Measurements from ENCODE around the gene TCP11L1.
"Not testable (repeated sequence)": the region's sequence is repeated elsewhere in the genome, so short reads cannot be mapped to it uniquely, and the experiment has no call there.

The TCP11L1 gene

GRCh38 chr11:33094157-33094556, 54.8 kb downstream of the TCP11L1 start:
- Histone ChIP-seq H3K4me1 (ENCODE audit: control insufficient read depth, insufficient read depth, low read length) (no peaks in the 10 kb centered on the region), H3K36me3 (ENCODE audit: control insufficient read depth, insufficient read depth, low read length) (no peaks in the 10 kb centered on the region), H3K27me3 (ENCODE audit: control insufficient read depth, insufficient read depth, low read length) (no peaks in the 10 kb centered on the region), H3K4me3 (ENCODE audit: low read length) (no peak overlapping the region), H3K9me3 (ENCODE audit: control insufficient read depth, low read length) (no peaks in the 10 kb centered on the region), H3K9ac (ENCODE audit: low read length) (no peak overlapping the region)

DNA sequence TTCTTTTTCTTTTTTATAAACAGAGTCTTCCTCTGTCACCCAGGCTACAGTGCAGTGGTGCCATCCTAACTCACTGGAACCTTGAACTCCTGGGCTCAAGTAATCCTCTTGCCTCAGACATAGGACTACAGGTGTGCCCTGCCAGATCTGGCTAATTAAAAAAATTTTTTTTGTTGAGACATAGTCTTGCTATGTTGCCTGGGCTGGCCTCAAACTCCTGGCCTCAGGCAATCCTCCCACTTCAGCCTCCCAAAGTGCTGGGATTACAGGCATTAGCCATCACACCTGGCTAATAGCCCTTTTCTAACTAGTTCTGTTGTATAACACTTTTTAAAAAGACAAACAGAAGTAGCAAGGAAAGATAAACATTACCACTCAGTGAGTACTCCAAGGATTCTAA, 64.5 kb downstream of the TCP11L1 start:
- Histone ChIP-seq H3K4me1 (ENCODE audit: control insufficient read depth, insufficient read depth, low read length) (no peaks in the 10 kb centered on the region), H3K9me3 (ENCODE audit: control insufficient read depth, low read length) (no peaks in the 10 kb centered on the region), H3K9ac (ENCODE audit: low read length) (no peak overlapping the region), H3K27me3 (ENCODE audit: control insufficient read depth, insufficient read depth, low read length) (no peaks in the 10 kb centered on the region), H3K4me3 (ENCODE audit: low read length) (no peak overlapping the region), H3K36me3 (ENCODE audit: control insufficient read depth, insufficient read depth, low read length) (no peaks in the 10 kb centered on the region)

GRCh38 chr11:33109294-33109895, 70.0 kb downstream of the TCP11L1 start:
- H3K27me3 ChIP-seq (ENCODE audit: control insufficient read depth, insufficient read depth, low read length), result no peaks in the 10 kb centered on the region
- H3K9ac ChIP-seq (ENCODE audit: low read length), result no peak overlapping the region
- H3K9me3 ChIP-seq (ENCODE audit: control insufficient read depth, low read length), result no peaks in the 10 kb centered on the region
- H3K4me3 ChIP-seq (ENCODE audit: low read length), result no peak overlapping the region
- no peaks in the 10 kb centered on the region for H3K4me1 ChIP-seq (ENCODE audit: control insufficient read depth, insufficient read depth, low read length)
- no peaks in the 10 kb centered on the region for H3K36me3 ChIP-seq (ENCODE audit: control insufficient read depth, insufficient read depth, low read length)

GRCh38 chr11:33110083-33110482, 70.7 kb downstream of the TCP11L1 start:
- no peak overlapping the region for H3K4me3 ChIP-seq (ENCODE audit: low read length)
- no peaks in the 10 kb centered on the region for H3K9me3 ChIP-seq (ENCODE audit: control insufficient read depth, low read length)
- H3K36me3 ChIP-seq (ENCODE audit: control insufficient read depth, insufficient read depth, low read length), result no peaks in the 10 kb centered on the region
- no peaks in the 10 kb centered on the region for H3K4me1 ChIP-seq (ENCODE audit: control insufficient read depth, insufficient read depth, low read length)
- H3K9ac ChIP-seq (ENCODE audit: low read length), result no peak overlapping the region
- H3K27me3 ChIP-seq (ENCODE audit: control insufficient read depth, insufficient read depth, low read length), result no peaks in the 10 kb centered on the region

GRCh38 chr11:33116535-33116934, 77.2 kb downstream of the TCP11L1 start:
- H3K4me3 ChIP-seq (ENCODE audit: low read length), result no peak overlapping the region
- H3K27me3 ChIP-seq (ENCODE audit: control insufficient read depth, insufficient read depth, low read length), result no peaks in the 10 kb centered on the region
- H3K9ac ChIP-seq (ENCODE audit: low read length), result no peak overlapping the region
- no peaks in the 10 kb centered on the region for H3K4me1 ChIP-seq (ENCODE audit: control insufficient read depth, insufficient read depth, low read length)
- no peaks in the 10 kb centered on the region for H3K9me3 ChIP-seq (ENCODE audit: control insufficient read depth, low read length)
- no peaks in the 10 kb centered on the region for H3K36me3 ChIP-seq (ENCODE audit: control insufficient read depth, insufficient read depth, low read length)

- H3K9me3 ChIP-seq (ENCODE audit: control insufficient read depth, low read length); H3K4me3 ChIP-seq (ENCODE audit: low read length); H3K4me1 ChIP-seq (ENCODE audit: control insufficient read depth, insufficient read depth, low read length); H3K36me3 ChIP-seq (ENCODE audit: control insufficient read depth, insufficient read depth, low read length); H3K27me3 ChIP-seq (ENCODE audit: control insufficient read depth, insufficient read depth, low read length); H3K9ac ChIP-seq (ENCODE audit: low read length): not testable (repeated sequence)
Measured at GRCh38 chr11:33122696-33123095, 83.3 kb downstream of the TCP11L1 start.

Data from mucosa of stomach (tissue), 1 donor.